Stimulated activated CD8-positive, alpha-beta memory T cell treated with anti-CD3 and anti-CD28 coated beads, Interleukin-7, amount 100 ng/mL, for 24 hours (primary cell): ENCODE results near the gene RPS3.
"Not testable (repeated sequence)": the region's sequence is repeated elsewhere in the genome, so short reads cannot be mapped to it uniquely, and the experiment has no call there.

Experiments used
- DNase-seq: peaks from one replicate; pipeline ENCODE4 v3.0.0-alpha.2; 2020; ENCODE audit warnings: low read depth

The RPS3 gene

DNA sequence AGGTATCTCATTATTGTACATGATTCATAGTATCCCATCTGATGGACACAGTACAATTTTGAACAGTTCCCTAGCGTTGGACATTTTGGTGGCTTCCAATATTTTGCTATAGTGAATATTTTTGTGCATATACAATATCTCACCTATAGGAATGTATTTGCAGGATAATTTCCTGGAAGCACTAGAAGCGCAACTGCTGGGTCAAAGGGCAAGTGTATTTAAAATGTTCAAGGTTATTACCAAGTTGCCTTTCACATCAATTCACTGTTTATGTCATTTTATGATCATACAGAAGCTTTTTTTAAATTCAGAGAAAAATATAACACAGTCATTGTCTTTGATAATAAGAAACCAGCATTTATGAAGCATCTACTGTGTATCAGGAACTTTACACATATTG is 19.1 kb upstream of the RPS3 start:
- no peak for DNase-seq

DNA sequence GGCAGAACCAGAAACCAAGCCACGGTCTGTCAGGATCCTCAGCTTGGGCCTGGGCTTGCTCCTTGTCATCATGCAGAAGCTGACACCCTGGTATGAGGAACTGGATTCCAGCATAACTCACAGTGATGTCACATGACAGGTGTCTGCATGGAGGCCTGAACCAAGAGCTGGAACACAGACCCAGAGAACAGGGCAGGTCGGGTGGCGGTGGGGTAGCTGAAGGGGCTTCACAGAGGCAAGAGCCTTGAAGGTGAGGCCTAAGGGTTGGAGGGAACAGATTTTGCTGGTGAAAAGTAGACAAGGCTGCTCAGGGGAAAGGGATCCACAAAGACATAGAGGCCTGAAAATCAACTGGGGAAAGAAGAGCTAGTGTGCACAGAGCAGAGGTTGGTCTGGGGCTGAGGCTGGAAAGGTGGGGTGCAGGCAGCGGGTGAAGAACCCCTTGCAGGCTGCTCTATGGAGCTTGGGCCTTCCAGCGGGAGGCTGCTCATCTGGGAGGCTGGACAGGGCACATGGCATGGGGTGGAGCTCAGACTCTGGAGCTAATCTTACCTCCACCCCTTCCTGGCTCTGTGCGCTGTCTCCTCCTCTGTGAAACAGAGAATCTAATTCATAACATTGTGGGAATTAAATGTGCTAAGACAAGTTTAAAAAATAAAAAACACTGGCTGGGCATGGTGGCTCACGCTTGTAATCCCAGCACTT is 18.4 kb upstream of the RPS3 start:
- DNase-seq, result no peak

DNA sequence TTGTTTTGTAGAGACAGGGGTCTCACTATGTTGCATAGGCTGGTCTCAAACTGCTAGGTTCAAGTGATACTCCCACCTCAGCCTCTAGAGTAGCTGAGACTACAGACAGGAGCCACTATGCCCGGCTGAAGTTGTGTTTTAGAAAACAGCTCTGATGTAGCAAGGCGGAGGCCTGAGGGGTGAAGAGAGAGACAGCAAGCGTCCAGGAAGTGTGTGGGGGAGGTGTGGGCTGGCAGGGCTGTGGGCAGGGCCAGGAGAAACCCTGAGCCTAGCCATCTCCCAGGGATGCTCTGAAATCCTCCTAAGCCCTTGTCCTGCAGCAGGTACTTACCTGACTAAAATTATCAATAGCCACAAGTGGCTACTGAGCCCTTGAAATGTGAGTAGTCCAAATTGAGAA is 16.1 kb upstream of the RPS3 start:
- no peak for DNase-seq

DNA sequence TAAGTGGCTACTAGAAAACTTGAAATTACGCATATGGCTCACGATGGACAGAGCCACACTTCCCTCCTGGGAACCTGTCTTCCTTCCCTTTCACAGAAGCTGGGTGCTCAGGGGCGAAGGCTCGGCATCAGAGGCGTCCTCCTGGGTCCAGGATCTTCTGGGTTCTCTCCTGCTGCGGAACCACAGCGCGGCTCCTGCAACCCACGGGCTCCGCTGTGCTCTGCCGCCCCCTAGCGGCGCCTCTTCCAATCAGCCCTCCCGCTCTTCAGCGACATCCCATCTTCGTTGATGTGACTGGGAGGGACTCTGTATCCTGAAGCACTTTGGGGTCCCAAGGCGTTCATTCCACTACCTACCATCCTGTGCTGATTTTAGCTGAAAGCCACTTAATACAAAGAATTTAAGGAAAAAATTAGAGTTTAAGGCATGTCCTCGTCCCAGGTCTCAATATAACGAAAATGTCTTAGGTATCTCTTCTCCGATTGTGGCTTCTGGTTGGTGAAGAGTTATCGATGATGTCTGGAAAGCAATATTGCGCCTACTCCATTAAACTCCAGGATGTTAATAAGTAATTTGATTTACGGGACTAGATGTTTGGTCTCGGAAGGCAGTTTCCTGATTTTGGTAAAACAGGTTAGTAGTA is 14.8 kb upstream of the RPS3 start:
- DNase-seq, result peak; percentile 55

DNA sequence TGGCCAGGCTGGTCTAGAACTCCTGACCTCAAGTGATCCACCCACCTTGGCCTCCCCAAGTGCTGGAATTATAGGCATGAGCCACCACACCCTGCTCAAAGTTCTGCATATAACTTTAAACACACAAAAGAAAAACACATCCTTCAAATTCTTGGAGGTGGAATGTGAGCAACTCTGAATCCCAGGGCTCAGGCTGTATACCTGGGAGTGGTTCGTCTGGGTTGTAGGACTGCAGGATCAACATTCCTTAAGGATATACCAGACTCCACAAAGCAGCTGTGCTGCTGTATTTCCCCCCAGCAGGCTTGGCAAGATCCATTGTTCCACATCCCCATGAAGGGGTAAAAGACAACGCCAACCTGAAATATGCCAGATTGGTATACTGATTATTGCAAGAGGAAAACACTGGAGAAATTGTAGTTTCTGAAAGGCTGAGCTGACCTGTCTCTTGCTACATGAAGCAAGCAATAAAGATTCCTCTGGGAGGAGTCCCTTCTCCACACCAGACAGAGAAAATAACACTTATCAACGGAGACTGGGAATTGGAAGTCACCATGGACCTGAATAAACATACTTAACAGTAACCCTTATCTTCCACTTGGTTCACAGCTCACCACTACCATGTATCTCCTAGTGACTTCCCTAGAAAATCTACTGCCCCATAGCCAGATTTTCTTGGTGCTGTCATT is 12.2 kb upstream of the RPS3 start:
- DNase-seq, result no peak

DNA sequence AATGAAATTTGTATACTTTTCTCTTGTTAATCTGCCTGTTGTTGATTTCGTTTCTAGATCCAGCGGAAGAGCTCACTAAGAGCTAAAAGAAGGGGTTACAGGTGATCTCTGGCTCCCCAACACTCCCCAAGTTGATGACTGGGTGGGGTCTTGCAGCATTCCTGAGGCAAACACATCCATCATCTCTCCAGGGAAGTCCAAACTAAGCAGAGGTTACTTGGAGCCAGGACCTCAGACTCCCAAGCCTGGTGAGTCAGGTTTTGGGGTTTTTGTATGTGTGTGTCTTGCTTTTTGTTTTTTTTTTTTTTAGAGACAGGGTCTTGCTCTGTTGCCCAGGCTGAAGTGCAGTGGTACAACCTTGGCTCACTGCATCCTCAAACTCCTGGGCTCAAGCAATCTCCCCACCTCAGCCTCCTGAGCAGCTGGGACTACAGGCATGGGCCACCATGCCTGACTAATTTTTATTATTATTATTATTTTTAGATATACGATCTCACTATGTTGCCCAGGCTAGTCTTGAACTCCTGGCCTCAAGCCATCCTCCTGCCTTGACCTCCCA is 11.5 kb upstream of the RPS3 start:
- DNase-seq, result no peak

DNA sequence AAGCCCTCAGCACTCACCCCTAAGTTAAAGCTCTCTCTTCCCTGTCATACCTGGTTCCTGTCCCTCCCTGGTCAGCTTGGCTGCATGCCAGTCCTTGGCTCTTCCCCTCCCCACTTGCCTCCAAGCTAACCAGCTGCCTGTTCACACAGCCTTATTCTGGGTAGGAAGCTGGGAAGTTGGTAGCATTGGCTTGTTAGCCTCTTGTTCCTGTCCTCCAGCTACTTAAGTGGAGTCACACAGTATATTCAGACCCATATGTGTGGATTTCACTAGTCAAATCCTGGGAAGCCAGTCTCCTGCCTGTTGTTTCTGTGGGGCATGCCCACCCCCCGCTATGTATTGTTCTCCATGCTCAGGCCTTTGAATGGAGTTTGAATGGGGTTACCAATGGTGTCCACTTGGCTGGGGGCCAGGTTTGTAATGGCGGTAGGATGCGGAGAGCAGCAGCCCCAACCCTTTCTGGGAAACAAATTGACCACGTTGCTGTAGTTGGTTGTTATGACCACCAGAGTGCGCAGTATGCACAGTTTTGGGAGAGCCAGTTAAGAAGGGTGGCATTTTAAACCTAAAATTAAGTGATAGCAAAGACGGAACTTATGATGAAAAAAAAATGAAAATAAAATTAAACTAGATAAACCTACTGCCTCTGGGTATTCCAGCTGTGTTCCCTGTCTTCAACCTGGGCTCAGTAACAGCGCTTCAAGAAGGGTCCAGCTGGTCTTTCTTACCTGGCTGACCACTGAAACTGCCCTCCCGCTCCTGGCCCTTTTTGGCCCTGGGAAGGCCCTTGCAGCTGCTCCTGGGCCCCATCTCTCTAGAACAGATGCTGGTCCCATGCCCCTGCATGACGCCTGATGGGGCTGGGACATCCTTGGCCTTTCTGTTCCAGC is 10.7 kb upstream of the RPS3 start:
- DNase-seq, result peak; percentile 41

DNA sequence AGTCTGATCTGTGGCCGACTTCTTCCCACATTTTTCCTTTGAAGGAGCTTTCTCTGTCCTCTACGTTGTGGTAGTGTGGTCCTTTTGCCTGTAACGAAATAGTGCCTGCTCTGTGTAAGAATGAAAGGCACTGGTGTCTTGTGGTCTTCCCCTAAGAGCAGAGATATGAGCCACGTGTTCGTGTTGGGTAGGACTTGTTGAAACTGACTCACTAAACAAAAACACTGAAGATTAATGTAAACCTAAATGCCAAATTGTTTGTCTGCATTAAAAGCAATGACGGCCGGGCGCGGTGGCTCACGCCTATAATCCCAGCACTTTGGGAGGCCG is 10.1 kb upstream of the RPS3 start:
- DNase-seq, result no peak

DNA sequence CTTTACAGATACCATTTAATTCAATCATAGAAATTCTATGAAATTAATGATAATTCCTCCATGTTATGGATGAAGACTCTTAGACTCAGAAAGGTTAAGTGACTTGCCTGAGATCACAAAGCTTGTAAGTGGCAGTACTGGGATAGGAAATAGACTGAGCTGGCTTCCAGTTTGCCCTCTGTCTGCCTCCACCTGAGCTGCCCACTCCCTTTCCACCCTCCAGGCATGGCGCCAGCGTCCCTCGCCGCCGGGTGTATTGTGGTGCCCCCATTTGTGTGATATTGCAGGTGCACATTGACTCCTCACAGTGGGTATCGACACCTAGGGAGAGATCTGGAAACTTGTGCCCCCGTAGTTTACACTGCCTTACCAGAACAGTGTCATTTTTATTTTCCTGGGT is 9.4 kb upstream of the RPS3 start:
- no peak for DNase-seq

DNA sequence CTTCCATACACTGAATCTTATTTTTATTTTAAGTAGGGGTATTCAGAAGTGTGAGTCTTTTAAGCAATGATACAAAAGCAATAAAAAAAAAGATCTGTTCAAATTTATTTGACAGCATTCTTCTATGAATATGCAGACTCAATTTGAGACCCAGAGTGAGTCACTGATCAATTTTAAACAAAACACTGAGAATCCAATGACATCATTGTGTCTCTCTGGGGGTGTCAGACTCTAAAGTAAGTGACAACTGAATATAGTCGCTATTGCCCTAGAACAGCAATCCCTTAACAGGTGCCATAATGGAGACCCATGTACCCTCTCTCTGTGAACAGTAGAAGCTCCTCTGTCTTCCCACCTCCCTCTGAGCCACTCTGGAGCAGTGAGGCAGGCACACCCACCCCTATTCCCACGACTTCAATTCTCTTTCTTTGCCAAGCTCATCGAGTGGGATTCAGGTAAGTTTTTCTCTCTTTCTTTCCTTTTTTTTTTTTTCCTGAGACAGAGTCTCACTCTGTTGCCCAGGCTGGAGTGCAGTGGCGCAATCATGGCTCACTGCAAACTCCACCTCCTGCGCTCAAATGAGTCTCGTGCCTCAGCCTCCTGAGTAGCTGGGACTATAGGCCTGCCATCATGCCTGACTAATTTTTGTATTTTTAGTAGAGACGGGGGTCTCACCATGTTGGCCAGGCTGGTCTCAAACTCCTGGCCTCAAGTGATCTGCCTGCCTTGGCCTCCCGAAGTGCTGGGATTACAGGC is 5.1 kb upstream of the RPS3 start:
- no peak for DNase-seq

DNA sequence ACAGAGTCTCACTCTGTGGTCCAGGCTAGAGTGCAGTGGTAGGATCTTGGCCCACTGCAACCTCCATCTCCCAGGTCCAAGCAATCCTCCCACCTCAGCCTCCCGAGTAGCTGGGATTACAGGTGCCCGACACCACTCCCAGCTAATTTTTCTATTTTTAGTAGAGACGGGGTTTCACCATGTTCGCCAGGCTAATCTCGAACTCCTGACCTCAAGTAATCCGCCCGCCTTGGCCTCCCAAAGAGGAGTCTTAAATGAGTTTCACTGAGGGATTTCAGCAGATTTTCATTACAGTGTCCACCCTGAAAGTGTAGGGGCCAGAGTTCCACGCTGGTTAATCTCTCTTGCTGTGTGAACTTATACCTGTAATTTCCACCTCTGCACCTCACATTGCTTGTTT is 412 bp upstream of the RPS3 start:
- DNase-seq, result no peak

DNA sequence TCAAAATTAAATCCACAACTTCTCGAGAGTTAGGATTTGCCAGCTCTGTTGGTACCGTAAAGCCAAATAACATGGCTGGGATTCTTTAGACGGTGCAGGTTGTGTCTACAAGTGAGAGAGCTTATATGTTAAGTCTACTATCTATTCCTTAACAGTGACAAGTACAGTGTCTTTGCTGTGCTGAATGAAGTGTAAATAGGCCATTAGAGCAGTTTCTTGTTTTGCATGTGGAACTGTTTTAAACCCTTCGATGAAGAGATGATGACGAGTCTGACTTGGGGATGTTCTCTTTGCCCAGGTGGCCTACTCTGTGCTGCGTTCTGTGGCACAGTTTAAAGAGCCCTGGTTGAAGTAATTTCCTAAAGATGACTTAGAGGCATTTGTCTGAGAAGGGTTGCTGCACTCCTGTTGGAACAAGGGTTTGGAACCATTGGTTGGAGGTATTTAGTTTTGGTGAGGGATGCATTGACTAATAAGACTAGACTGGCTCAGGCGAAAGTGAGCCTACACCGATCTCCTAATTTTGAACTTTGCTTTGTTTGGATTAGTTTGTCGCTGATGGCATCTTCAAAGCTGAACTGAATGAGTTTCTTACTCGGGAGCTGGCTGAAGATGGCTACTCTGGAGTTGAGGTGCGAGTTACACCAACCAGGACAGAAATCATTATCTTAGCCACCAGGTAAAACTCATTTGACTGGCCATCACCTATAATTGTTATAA is 988 bp downstream of the RPS3 start:
- DNase-seq, result no peak

DNA sequence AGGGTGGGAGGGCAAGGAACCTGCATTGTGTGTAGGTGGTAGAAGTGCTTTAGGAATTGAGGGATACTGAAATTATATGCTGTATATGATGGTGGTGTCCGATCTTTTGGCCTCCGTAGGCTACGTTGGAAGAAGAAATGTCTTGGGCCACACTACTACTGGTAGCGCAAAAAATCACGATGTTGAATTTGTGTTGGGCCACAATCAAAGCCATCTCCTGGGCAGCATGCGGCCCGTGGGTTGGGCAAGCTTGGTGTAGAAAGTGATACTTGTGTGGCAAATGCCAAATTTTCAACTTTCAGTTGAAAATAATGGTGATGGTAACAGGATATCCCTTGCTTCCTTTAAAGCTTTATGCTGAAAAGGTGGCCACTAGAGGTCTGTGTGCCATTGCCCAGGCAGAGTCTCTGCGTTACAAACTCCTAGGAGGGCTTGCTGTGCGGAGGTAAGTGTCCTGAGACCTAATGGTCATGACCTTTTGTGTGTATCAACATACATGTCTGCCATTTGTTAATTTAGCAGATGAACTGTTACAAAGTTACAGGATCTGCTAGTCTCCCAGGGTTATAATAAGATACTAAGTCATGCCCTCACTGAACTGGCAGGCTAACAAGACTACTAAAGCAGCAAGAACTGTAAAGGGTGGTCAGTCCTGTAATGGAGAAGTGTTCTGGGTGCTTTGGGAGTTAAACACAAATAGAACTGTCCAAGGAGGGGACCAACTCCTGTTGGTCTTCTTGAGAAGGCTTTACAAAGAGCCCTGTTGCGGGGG is 2.9 kb downstream of the RPS3 start:
- DNase-seq, result no peak

DNA sequence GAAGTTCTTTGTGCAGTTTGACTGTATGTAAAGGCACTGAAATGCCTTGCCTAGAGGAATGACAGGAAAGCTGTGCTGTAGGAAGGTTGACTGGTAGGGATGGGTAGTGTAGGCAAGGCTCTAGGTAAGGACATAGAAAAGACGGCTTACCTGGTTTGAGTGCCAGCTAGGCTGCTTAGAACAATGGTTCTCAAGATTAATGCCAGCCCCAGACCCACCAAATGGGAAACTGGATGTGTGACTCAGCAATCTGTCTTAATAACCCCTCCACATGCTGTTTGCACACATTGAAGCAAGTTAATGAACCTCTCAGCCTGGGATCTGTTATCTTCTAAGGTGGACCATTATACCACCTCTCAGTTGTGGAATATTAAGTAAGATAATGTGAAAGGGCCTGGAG is 3.7 kb downstream of the RPS3 start:
- DNase-seq, result no peak

DNA sequence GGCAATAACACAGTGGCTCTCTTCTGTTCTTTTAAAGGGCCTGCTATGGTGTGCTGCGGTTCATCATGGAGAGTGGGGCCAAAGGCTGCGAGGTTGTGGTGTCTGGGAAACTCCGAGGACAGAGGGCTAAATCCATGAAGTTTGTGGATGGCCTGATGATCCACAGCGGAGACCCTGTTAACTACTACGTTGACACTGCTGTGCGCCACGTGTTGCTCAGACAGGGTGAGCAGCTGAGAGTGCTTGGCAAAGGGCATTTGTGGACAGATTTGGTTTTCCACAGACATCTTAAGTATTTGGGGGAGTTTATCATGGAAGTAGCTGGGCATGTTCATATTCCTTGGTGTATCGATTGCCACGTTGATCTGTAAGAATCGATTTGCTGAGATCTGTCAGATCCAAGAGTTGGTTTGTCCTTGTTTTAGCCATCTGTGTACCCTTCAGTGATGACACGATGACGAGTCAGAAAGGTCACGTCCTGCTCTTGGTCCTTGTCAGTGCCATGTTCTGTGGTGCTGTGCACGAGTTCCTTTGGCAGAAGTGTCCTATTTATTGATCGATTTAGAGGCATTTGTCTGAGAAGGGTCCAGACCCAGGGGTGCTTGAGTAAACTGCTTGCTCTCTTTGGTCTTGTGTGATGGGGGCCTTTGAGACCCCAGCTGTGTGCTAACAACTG is 4.8 kb downstream of the RPS3 start:
- no peak for DNase-seq

DNA sequence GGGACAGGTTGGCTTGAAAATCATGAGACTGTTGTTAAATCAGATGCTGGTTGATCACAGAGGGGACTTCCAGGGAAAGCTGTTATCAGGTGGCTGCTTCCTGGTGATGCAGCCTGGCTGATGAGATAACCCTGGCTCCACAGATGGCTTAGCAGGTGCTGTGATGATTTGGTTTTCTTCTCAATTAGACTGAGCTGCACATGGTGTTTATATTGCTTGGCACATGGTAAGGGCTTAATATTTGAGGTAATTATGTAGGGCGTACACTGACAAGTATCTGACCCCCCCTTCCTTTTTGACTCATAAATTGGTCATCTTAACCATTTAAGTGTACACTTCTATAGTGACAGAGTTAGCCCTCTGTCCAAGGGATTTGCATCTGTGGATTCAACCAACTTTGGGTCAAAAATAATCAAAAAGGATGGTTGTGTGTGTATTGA is 7.0 kb downstream of the RPS3 start:
- no peak for DNase-seq

DNA sequence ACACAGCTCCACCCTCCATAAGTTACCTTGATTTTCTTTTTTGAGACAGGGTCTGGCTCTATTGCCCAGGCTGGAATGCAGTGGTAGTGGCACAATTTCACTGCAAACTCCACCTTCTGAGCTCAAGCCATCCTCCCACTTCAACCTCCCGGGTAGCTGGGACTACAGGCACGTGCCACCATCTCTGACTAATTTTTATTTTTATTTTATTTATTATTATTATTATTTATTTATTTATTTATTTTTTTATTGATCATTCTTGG is 9.6 kb downstream of the RPS3 start:
- DNase-seq, result no peak

DNA sequence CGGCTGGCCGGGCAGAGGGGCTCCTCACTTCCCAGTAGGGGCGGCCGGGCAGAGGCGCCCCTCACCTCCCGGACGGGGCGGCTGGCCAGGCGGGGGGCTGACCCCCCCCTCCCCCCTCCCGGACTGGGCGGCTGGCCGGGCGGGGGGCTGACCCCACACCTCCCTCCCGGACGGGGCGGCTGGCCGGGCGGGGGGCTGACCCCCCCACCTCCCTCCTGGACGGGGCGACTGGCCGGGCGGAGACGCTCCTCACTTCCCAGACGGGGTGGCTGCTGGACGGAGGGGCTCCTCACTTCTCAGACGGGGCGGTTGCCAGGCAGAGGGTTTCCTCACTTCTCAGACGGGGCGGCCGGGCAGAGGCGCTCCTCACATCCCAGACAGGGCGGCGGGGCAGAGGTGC is 10.7 kb downstream of the RPS3 start:
- DNase-seq, result not testable (repeated sequence)

DNA sequence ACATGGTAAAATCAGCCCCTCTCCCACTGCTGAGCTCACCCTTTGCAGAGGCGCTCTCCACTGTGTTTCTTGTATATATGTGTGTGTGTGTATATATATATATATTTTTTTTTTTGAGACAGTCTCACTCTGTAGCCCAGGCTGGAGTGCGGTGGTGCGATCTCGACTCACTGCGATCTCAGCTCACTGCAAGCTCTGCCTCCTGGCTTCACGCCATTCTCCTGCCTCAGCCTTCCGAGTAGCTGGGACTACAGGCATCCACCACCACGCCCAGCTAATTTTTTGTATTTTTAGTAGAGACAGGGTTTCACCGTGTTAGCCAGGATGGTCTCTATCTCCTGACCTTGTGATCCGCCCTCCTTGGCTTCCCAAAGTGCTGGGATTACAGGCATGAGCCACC is 13.8 kb downstream of the RPS3 start:
- not testable (repeated sequence) for DNase-seq

DNA sequence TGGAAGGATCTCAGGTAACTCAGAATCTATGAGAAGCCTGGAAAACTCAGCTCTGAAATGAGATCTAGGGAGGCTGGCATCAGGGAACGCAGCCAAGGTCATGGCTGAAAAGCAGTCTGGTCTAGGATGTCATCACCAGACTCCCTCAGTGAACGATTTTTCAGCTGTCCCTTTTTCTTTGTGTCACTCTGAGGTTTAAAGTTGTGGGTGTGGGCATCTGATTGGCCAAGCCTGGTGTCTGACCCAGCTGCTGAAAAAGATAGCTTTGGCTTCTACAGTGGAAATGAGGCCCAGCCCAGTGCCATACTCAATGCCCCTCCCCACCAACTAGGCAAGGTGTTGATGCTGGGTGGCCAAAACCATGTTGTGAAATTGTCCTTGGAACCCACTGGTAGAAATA is 14.5 kb downstream of the RPS3 start:
- no peak for DNase-seq
